Adrenal gland (tissue), 12 donors: ENCODE results near the gene VAPB. TPM values are rescaled to one million over a fixed set of nuclear protein-coding genes. Genes with fewer than 3 reads are reported as not detected.

Experiments used
- DNase-seq, 7 donors: peaks; one replicate each; pipeline ENCODE4 v3.0.0-alpha.2; 2019 to 2020
- H3K27ac ChIP-seq, 5 donors: fragments of 200-600 bp; sonication (generic) in 4 of 5; 1 replicate in 3 of 5; 2 replicates in 2 of 5; pipeline versions ENCODE4 v1.5.1 to v1.8.0; 2016 to 2020; ENCODE audit warnings: mild to moderate bottlenecking in 1 of 5
- H3K27me3 ChIP-seq: fragments of 200-600 bp; 2 replicates; pipeline ENCODE4 v1.8.0; 2021
- H3K36me3 ChIP-seq, 2 donors: fragments of 200-600 bp; replicated peaks in 1 of 2; 1 replicate in 1 of 2; 2 replicates in 1 of 2; pipeline versions ENCODE4 v1.5.1 to v1.8.0; 2018 to 2022
- H3K4me1 ChIP-seq, 2 donors: fragments of 200-600 bp; replicated peaks in 1 of 2; 1 replicate in 1 of 2; 2 replicates in 1 of 2; pipeline versions ENCODE4 v1.5.1 to v1.8.0; 2018 to 2021
- H3K4me3 ChIP-seq, 4 donors: fragments of 200-600 bp; sonication (generic) in 3 of 4; one replicate each; pipeline ENCODE4 v1.5.1; 2016 to 2018
- H3K9me3 ChIP-seq, 3 donors: fragments of 200-600 bp; sonication (generic) in 1 of 3; replicated peaks in 1 of 3; 1 replicate in 2 of 3; 2 replicates in 1 of 3; pipeline versions ENCODE4 v1.5.1 to v1.8.0; 2016 to 2021
- CTCF ChIP-seq, 6 experiments: fragments of 450-650 bp in 4 of 6; fragments of 200-600 bp in 2 of 6; sonication (generic) in 1 of 6; IDR thresholded peaks; 1 replicate in 5 of 6; 2 replicates in 1 of 6; pipeline versions ENCODE4 v1.5.1 to v1.8.0; 2016 to 2021; ENCODE audit warnings: antibody characterized with exemption in 6 of 6, mild to moderate bottlenecking in 2 of 6, moderate library complexity in 1 of 6
- POLR2A ChIP-seq, 2 donors: fragments of 450-650 bp; IDR thresholded peaks; one replicate each; pipeline ENCODE4 v1.6.1; 2017; ENCODE audit warnings: antibody characterized with exemption in 2 of 2, mild to moderate bottlenecking in 2 of 2, moderate library complexity in 1 of 2
- WGBS, 4 donors: extraction: QIAGEN DNeasy Blood & Tissue Kit in 2 of 4; methylation state at CpG; one replicate each; pipeline versions ENCODE4 v1.1.5 to v1.1.7; 2013 to 2017; 5-methylcytosine and 5-hydroxymethylcytosine counted together
- intact Hi-C, 2 donors: fragments of 100-400 bp; cut with DNase I; formaldehyde crosslinking; loops; one replicate each; pipeline versions ENCODE4 v1.14.1 to v1.15.0; 2022 to 2023
- polyA plus RNA-seq, 3 donors: library from polyadenylated mRNA; stranded (reverse); fragments of 200-250 nt in 2 of 3; fragments of 350-450 nt in 1 of 3; fragmentation: Illumina TruSeq in 1 of 3; extraction: RNeasy Lipid Tissue Mini Kit (QIAGEN cat#74804) in 1 of 3; gene quantifications; one replicate each; pipeline ENCODE4 v1.2.3, GENCODE V29; 2013 to 2014
- total RNA-seq, 9 donors: library from RNA; depleted of rRNA in 4 of 9; stranded (reverse); fragments of >200 nt in 4 of 9; fragments of 120-200 nt in 1 of 9; fragmentation: NEBNext Ultra II Directional in 1 of 9; extraction: Animal tissue kit (Norgen Biotek cat#: 25700) in 1 of 9; gene quantifications; one replicate each; pipeline versions ENCODE4 v1.1.0 to v1.2.4, GENCODE V29; 2013 to 2023
- donor health status: healthy with polysubstance abuse.
- donor health status: Bipolar disorder and iron deficiency.
- donor health status: DM: yes; HTN: yes; CAD: no.
- donor health status: DM: no; HTN: no; CAD: no.
- donor health status: DM: no; HTN: no; CAD: no.
- donor health status: DM: yes; HTN: yes; CAD: no.

VAPB gene
- total and polyA plus RNA-seq, 12 donors: 24.6 to 162 (median 40.3) TPM

- intact Hi-C loops: no loop called here
- 90 to 95% (median 92%) methylated on average over 12 to 16 of the region's 16 CpGs for WGBS, 4 donors
- Histone ChIP-seq H3K4me1 (no peaks in the 10 kb centered on the region), H3K36me3 (no peaks in the 10 kb centered on the region), H3K4me3 (no peak overlapping the region), H3K27ac (no peak overlapping the region), H3K27me3 (no peaks in the 10 kb centered on the region), H3K9me3 (no peaks in the 10 kb centered on the region)
- no peak for DNase-seq
- TF ChIP-seq POLR2A (IDR thresholded peaks at IDR 0.05): no peak
Measured at GRCh38 chr20:58497076-58497641, 108.1 kb downstream of the VAPB start.

GRCh38 chr20:58497724-58498469, 108.9 kb downstream of the VAPB start:
- H3K4me1 ChIP-seq: no peaks in the 10 kb centered on the region
- H3K9me3 ChIP-seq: no peaks in the 10 kb centered on the region
- H3K4me3 ChIP-seq: no peak overlapping the region
- no peaks in the 10 kb centered on the region for H3K36me3 ChIP-seq
- intact Hi-C loops: no loop called here
- TF ChIP-seq CTCF (IDR thresholded peaks at IDR 0.05) (no peak), POLR2A (IDR thresholded peaks at IDR 0.05) (no peak)
- 91 to 93% (median 92%) methylated on average over 13 of the region's 13 CpGs for WGBS, 4 donors
- H3K27me3 ChIP-seq: no peaks in the 10 kb centered on the region
- no peak overlapping the region for H3K27ac ChIP-seq
- no peak for DNase-seq

- Histone ChIP-seq H3K9me3 (no peaks in the 10 kb centered on the region), H3K4me3 (no peak overlapping the region), H3K27me3 (no peaks in the 10 kb centered on the region), H3K27ac (no peak overlapping the region), H3K4me1 (no peaks in the 10 kb centered on the region), H3K36me3 (no peaks in the 10 kb centered on the region)
- WGBS, 4 donors: 76 to 89% (median 79%) methylated on average over 7 to 9 of the region's 9 CpGs
- TF ChIP-seq POLR2A (IDR thresholded peaks at IDR 0.05) (no peak), CTCF (IDR thresholded peaks at IDR 0.05) (no peak)
- intact Hi-C loops: no loop called here
- DNase-seq: no peak
Measured at GRCh38 chr20:58498470-58499068, 109.5 kb downstream of the VAPB start.

- no peak for DNase-seq
- 87 to 94% (median 92%) methylated on average over 7 of the region's 7 CpGs for WGBS, 4 donors
- H3K27me3 ChIP-seq: no peaks in the 10 kb centered on the region
- no peaks in the 10 kb centered on the region for H3K36me3 ChIP-seq
- no peak overlapping the region for H3K27ac ChIP-seq
- H3K4me1 ChIP-seq: no peaks in the 10 kb centered on the region
- H3K9me3 ChIP-seq: no peaks in the 10 kb centered on the region
- H3K4me3 ChIP-seq: no peak overlapping the region
- TF ChIP-seq CTCF (IDR thresholded peaks at IDR 0.05): no peak
- no peak for TF ChIP-seq POLR2A (IDR thresholded peaks at IDR 0.05)
- intact Hi-C loops: no loop called here
Measured at GRCh38 chr20:58500256-58500655, 111.2 kb downstream of the VAPB start.

Other genes with a start within 250 kb of the VAPB start
- not detected for gene ANKRD60, start 160.6 kb upstream of the VAPB start, total RNA-seq
- not detected for gene ANKRD60, start 160.6 kb upstream of the VAPB start, polyA plus RNA-seq
- gene RAB22A, start 79.5 kb upstream of the VAPB start, total RNA-seq: 10 to 100 TPM; 22.4 to 46.3 (median 28.8) TPM
- 10 to 100 TPM in 1 of 3 donors, 1 to 10 TPM in 2; 6.7 to 31.9 (median 8.0) TPM for gene RAB22A, start 79.5 kb upstream of the VAPB start, polyA plus RNA-seq
- under 1 TPM in 5 of 9 donors, not detected in 4; 0.06 to 0.96 (median 0.51) TPM for gene APCDD1L, start 126.2 kb downstream of the VAPB start, total RNA-seq
- under 1 TPM; 0.16 to 0.27 (median 0.16) TPM for gene APCDD1L, start 126.2 kb downstream of the VAPB start, polyA plus RNA-seq